HepG2 (cell line): ENCODE results near the gene TMEM35A. TPM values are rescaled to one million over a fixed set of nuclear protein-coding genes. Genes with fewer than 3 reads are reported as not detected.

Experiments used
- ATAC-seq: fragments of 200-7000 bp; cut with Tn5 transposase; 3 replicates; pipeline ENCODE4 v1.9.1; 2020; ENCODE audit warnings: mild to moderate bottlenecking, moderate library complexity
- BruUV-seq: library from RNA; stranded (reverse); fragments of 400-500 nt; replicated peaks from 2 replicates; lab custom pipeline; 2021; lab: Mats Ljungman, UMichigan
- CTCF ChIA-PET: fragments of 300-600 bp; formaldehyde crosslinking; extraction: SDS; loops from one replicate; lab custom pipeline; 2021; ENCODE audit warnings: low total read pairs, inconsistent platforms, low intra/inter-chr PET ratio; lab: Yijun Ruan, JAX
- POLR2A ChIA-PET: fragments of 350-600 bp; sonication (Branson Sonifier 250); formaldehyde crosslinking; loops from one replicate; lab custom pipeline; 2020; ENCODE audit warnings: antibody characterized with exemption, inconsistent platforms; lab: Yijun Ruan, JAX
- DNase-seq: peaks from one replicate; pipeline ENCODE4 v3.0.0-alpha.2; 2015; ENCODE audit warnings: low spot score
- FAIRE-seq: peaks from 3 replicates; lab custom pipeline; 2011; peaks lifted over from hg19 to GRCh38; lab: Jason Lieb, UNC
- H2AFZ ChIP-seq: one replicate; pipeline ENCODE4 v1.6.1; 2011; ENCODE audit warnings: low read length, inconsistent platforms
- H3K27ac ChIP-seq: fragments of 300-600 bp; 3 replicates; pipeline ENCODE4 v1.8.0; 2011; ENCODE audit warnings: mixed run types, mild to moderate bottlenecking, mixed read lengths, low read length, inconsistent platforms; ENCODE audit not compliant: insufficient read depth; ENCODE audit errors: extremely low read length
- H3K27me3 ChIP-seq, 2 experiments: fragments of 200-600 bp in 1 of 2; 2 replicates in 1 of 2; 3 replicates in 1 of 2; pipeline versions ENCODE4 v1.6.0 to v1.8.0; 2011; ENCODE audit warnings: low read length in 2 of 2, mild to moderate bottlenecking in 2 of 2, moderate library complexity in 2 of 2, inconsistent platforms in 1 of 2; ENCODE audit not compliant: insufficient read depth in 2 of 2, control insufficient read depth in 1 of 2
- H3K36me3 ChIP-seq, 2 experiments: fragments of 200-600 bp in 1 of 2; replicated peaks in 1 of 2; 2 replicates in 1 of 2; 3 replicates in 1 of 2; pipeline versions ENCODE4 v1.5.1 to v1.8.0; 2011; ENCODE audit warnings: low read length in 2 of 2, inconsistent platforms in 1 of 2; ENCODE audit not compliant: insufficient read depth in 2 of 2, control insufficient read depth in 1 of 2
- H3K4me1 ChIP-seq: 2 replicates; pipeline ENCODE4 v1.5.1; 2012; ENCODE audit warnings: low read length, inconsistent platforms; ENCODE audit not compliant: insufficient read depth
- H3K4me2 ChIP-seq: 2 replicates; pipeline ENCODE4 v1.6.0; 2011; ENCODE audit warnings: low read depth, low read length, inconsistent platforms
- H3K4me3 ChIP-seq, 3 experiments: fragments of 200-600 bp in 1 of 3; sonication (generic), shearing (Covaris generic) in 1 of 3; replicated peaks in 1 of 3; 2 replicates each; pipeline ENCODE4 v1.5.1; 2011 to 2016; ENCODE audit warnings: low read length in 3 of 3, inconsistent platforms in 2 of 3, low read depth in 2 of 3, mild to moderate bottlenecking in 2 of 3, control low read depth in 1 of 3, mixed read lengths in 1 of 3; ENCODE audit not compliant: insufficient read depth in 1 of 3
- H3K79me2 ChIP-seq: one replicate; pipeline ENCODE4 v1.6.1; 2011; ENCODE audit warnings: low read length, inconsistent platforms; ENCODE audit not compliant: insufficient read depth
- H3K9ac ChIP-seq: 2 replicates; pipeline ENCODE4 v1.6.0; 2011; ENCODE audit warnings: mild to moderate bottlenecking, low read depth, low read length, inconsistent platforms; ENCODE audit not compliant: insufficient read depth
- H3K9me3 ChIP-seq: 2 replicates; pipeline ENCODE4 v1.5.1; 2012; ENCODE audit warnings: mild to moderate bottlenecking, low read length
- H4K20me1 ChIP-seq: 2 replicates; pipeline ENCODE4 v1.6.0; 2011; ENCODE audit warnings: inconsistent platforms, mild to moderate bottlenecking, low read length, moderate library complexity; ENCODE audit not compliant: insufficient read depth
- DRAP1 ChIP-seq: IDR thresholded peaks from 2 replicates; pipeline ENCODE4 v1.6.1; 2016; ENCODE audit warnings: missing genetic modification reagents, missing compliant biosample characterization
- FOXC1 ChIP-seq: sonication (generic); formaldehyde crosslinking; IDR thresholded peaks from 2 replicates; pipeline ENCODE4 v1.8.0; 2022; ENCODE audit warnings: mild to moderate bottlenecking, missing genetic modification reagents, borderline replicate concordance
- GATA4 ChIP-seq: sonication (generic); IDR thresholded peaks from 2 replicates; pipeline ENCODE4 v1.6.1; 2016; ENCODE audit warnings: antibody characterized with exemption, low read depth, borderline replicate concordance
- GTF3A ChIP-seq: sonication (generic); formaldehyde crosslinking; conservative IDR thresholded peaks from 2 replicates; pipeline ENCODE4 v1.4.0; 2020; ENCODE audit warnings: mild to moderate bottlenecking, missing genetic modification reagents
- HOXA3 ChIP-seq: sonication (generic); formaldehyde crosslinking; IDR thresholded peaks from 2 replicates; pipeline ENCODE4 v1.5.0; 2020; ENCODE audit warnings: missing genetic modification reagents
- MATR3 ChIP-seq: sonication (generic); formaldehyde crosslinking; IDR thresholded peaks from 2 replicates; pipeline ENCODE4 v1.4.0; 2020; ENCODE audit warnings: missing genetic modification reagents
- MAZ ChIP-seq, 2 experiments: sonication (generic) in 1 of 2; formaldehyde crosslinking in 1 of 2; IDR thresholded peaks; 2 replicates each; pipeline versions ENCODE4 v1.5.0 to v1.6.1; 2012 to 2020; ENCODE audit warnings: low read depth in 2 of 2, mild to moderate bottlenecking in 2 of 2, borderline replicate concordance in 1 of 2, improper control_type of control experiment in 1 of 2, low read length in 1 of 2, missing genetic modification reagents in 1 of 2, moderate library complexity in 1 of 2
- MLX ChIP-seq: IDR thresholded peaks from 2 replicates; pipeline ENCODE4 v1.6.1; 2016
- NFE2L2 ChIP-seq: fragments of 150-350 bp; IDR thresholded peaks from 2 replicates; pipeline ENCODE4 v1.6.1; 2014; ENCODE audit warnings: low read length
- POLR2AphosphoS5 ChIP-seq: IDR thresholded peaks from 2 replicates; pipeline ENCODE4 v1.6.1; 2012; ENCODE audit warnings: low read depth, low read length
- REL ChIP-seq: sonication (generic); formaldehyde crosslinking; conservative IDR thresholded peaks from 2 replicates; pipeline ENCODE4 v1.8.0; 2022; ENCODE audit warnings: mild to moderate bottlenecking, missing genetic modification reagents, moderate library complexity
- STAG1 ChIP-seq: sonication (generic); formaldehyde crosslinking; IDR thresholded peaks from 2 replicates; pipeline ENCODE4 v1.4.0; 2020; ENCODE audit warnings: missing genetic modification reagents
- TARDBP ChIP-seq: sonication (generic); formaldehyde crosslinking; IDR thresholded peaks from 2 replicates; pipeline ENCODE4 v1.8.0; 2022; ENCODE audit warnings: mild to moderate bottlenecking, missing genetic modification reagents
- TBL1XR1 ChIP-seq: fragments of 150-350 bp; IDR thresholded peaks from 2 replicates; pipeline ENCODE4 v1.6.1; 2014; ENCODE audit warnings: borderline replicate concordance, low read length; ENCODE audit not compliant: partially characterized antibody
- TFE3 ChIP-seq: IDR thresholded peaks from 2 replicates; pipeline ENCODE4 v1.6.1; 2016
- ZBTB7A ChIP-seq: sonication (generic); formaldehyde crosslinking; IDR thresholded peaks from 2 replicates; pipeline ENCODE4 v1.8.0; 2022; ENCODE audit warnings: mild to moderate bottlenecking, missing genetic modification reagents
- ZNF235 ChIP-seq: sonication (generic); formaldehyde crosslinking; IDR thresholded peaks from 2 replicates; pipeline ENCODE4 v1.8.1; 2023; ENCODE audit warnings: mild to moderate bottlenecking, missing genetic modification reagents, borderline replicate concordance
- ZNF598 ChIP-seq: sonication (generic); formaldehyde crosslinking; IDR thresholded peaks from 2 replicates; pipeline ENCODE4 v1.5.1; 2020; ENCODE audit warnings: mild to moderate bottlenecking, missing genetic modification reagents, borderline replicate concordance
- WGBS: methylation state at CpG from one replicate; pipeline ENCODE4 v1.1.6; 2017; ENCODE audit warnings: low lambda C conversion rate; 5-methylcytosine and 5-hydroxymethylcytosine counted together
- in situ Hi-C: cut with HindIII; loops from 2 replicates; pipeline ENCODE4 v1.10.0; 2017; ENCODE audit warnings: low pct_unique_long_range_greater_than_20kb; ENCODE audit not compliant: extremely low pct_ligation_motif_present
- intact Hi-C: fragments of 100-400 bp; cut with micrococcal nuclease; formaldehyde crosslinking; loops from one replicate; pipeline ENCODE4 v1.10.0; 2022; ENCODE audit not compliant: unreplicated experiment
- polyA plus RNA-seq, 8 experiments: library from polyadenylated mRNA; depleted of rRNA in 3 of 8; stranded (reverse) in 7 of 8; unstranded in 1 of 8; fragments of >200 nt; fragmentation: Illumina TruSeq in 4 of 8; extraction: Trizol in 4 of 8; gene quantifications; 2 replicates each; pipeline versions ENCODE4 v1.2.1 to v1.2.3, GENCODE V29; 2011 to 2016; ENCODE audit warnings: low read depth in 4 of 8, missing spikeins in 1 of 8, mixed read lengths in 1 of 8; ENCODE audit not compliant: insufficient read depth in 1 of 8
- total RNA-seq, 5 experiments: library from RNA; depleted of rRNA; stranded (reverse); fragments of >200 nt; fragmentation: Illumina TruSeq; extraction: Trizol; gene quantifications; 2 replicates each; pipeline ENCODE4 v1.2.3, GENCODE V29; 2016; ENCODE audit warnings: low read depth in 1 of 5
- TF ChIP-seq, protein P1 (sequence below): sonication (generic); formaldehyde crosslinking; IDR thresholded peaks from 2 replicates; pipeline ENCODE4 v1.4.0; 2020; ENCODE audit warnings: missing genetic modification reagents
- TF ChIP-seq, protein P2 (sequence below): sonication (generic); formaldehyde crosslinking; IDR thresholded peaks from 2 replicates; pipeline ENCODE4 v1.5.1; 2020; ENCODE audit warnings: mild to moderate bottlenecking, missing genetic modification reagents, moderate library complexity

TMEM35A gene
- total and polyA plus RNA-seq, 2 of the 13 experiments (the other 11 are each of a cell fraction or from before 2014, with no cell fraction given) = 0.03 TPM; not detected in 1

DNA sequence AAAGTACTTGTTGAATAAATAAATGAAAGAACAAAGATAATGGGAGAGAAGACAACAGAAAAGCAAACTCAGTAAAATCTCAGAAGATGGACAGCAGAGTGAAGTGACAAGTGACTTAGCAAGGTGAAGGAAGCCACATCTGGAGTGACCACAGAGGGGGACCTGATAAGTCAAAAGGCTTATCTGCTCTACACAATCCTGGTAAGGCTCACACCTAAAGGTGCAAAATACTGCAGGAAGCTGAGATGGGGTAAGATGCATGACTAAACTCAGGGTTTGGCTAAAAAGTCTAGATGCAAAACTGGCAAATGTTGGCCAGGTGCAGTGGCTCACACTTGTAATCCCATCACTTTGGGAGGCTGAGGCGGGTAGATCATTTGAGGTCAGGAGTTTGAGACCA, 49.0 kb upstream of the TMEM35A start:
- whole genome bisulfite sequencing = no CpG with 5 or more reads among the region's 1 CpG
- no peaks in the 10 kb centered on the region for H3K79me2 ChIP-seq
- intact Hi-C loops (no loop called here), in situ Hi-C loops (no loop called here)
- FAIRE-seq = no peak
- H2AFZ ChIP-seq = no peak overlapping the region
- H3K9me3 ChIP-seq = no peaks in the 10 kb centered on the region
- ChIA-PET CTCF (no interaction called here), POLR2A (no interaction called here)
- TF ChIP-seq TARDBP (CRISPR knock-in tag) (no peak), ZNF235 (CRISPR knock-in tag) (no peak), FOXC1 (no peak), MATR3 (CRISPR knock-in tag) (no peak), REL (no peak), MLX (CRISPR knock-in tag) (no peak), MAZ (IDR thresholded peaks at IDR 0.05; ENCODE audit: borderline replicate concordance, low read depth, low read length) (no peak), MAZ (CRISPR knock-in tag; IDR thresholded peaks at IDR 0.05; ENCODE audit: low read depth) (no peak), NFE2L2 (no peak), ZNF598 (CRISPR knock-in tag) (no peak), POLR2AphosphoS5 (no peak), GTF3A (CRISPR knock-in tag) (no peak), STAG1 (CRISPR knock-in tag) (no peak), DRAP1 (CRISPR knock-in tag) (no peak), ZBTB7A (CRISPR knock-in tag) (no peak), TBL1XR1 (no peak), TFE3 (CRISPR knock-in tag) (no peak), GATA4 (no peak), HOXA3 (no peak)
- TF ChIP-seq, protein P1, sequence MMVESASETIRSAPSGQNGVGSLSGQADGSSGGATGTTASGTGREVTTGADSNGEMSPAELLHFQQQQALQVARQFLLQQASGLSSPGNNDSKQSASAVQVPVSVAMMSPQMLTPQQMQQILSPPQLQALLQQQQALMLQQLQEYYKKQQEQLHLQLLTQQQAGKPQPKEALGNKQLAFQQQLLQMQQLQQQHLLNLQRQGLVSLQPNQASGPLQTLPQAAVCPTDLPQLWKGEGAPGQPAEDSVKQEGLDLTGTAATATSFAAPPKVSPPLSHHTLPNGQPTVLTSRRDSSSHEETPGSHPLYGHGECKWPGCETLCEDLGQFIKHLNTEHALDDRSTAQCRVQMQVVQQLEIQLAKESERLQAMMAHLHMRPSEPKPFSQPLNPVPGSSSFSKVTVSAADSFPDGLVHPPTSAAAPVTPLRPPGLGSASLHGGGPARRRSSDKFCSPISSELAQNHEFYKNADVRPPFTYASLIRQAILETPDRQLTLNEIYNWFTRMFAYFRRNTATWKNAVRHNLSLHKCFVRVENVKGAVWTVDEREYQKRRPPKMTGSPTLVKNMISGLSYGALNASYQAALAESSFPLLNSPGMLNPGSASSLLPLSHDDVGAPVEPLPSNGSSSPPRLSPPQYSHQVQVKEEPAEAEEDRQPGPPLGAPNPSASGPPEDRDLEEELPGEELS (CRISPR knock-in tag) = no peak
- TF ChIP-seq, protein P2, sequence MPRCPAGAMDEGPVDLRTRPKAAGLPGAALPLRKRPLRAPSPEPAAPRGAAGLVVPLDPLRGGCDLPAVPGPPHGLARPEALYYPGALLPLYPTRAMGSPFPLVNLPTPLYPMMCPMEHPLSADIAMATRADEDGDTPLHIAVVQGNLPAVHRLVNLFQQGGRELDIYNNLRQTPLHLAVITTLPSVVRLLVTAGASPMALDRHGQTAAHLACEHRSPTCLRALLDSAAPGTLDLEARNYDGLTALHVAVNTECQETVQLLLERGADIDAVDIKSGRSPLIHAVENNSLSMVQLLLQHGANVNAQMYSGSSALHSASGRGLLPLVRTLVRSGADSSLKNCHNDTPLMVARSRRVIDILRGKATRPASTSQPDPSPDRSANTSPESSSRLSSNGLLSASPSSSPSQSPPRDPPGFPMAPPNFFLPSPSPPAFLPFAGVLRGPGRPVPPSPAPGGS = no peak
- H4K20me1 ChIP-seq = no peaks in the 10 kb centered on the region
- ATAC-seq = no peak
- DNase-seq = no peak
- H3K4me2 ChIP-seq = no peak overlapping the region
- H3K36me3 ChIP-seq = no peaks in the 10 kb centered on the region; a peak in 1 of 5 replicates
- H3K4me3 ChIP-seq = no peak overlapping the region
- H3K4me1 ChIP-seq = no peaks in the 10 kb centered on the region
- no peak overlapping the region for H3K9ac ChIP-seq
- no peak overlapping the region for H3K27ac ChIP-seq
- H3K27me3 ChIP-seq = no peaks in the 10 kb centered on the region
- no TSS peak for BruUV-seq
